HG03175 (cell line): ENCODE results near the gene PDE12.

Experiments used
- ATAC-seq: cut with Tn5 transposase; IDR thresholded peaks from one replicate; pipeline ENCODE4 v1.9.1; 2021; ENCODE audit warnings: mild to moderate bottlenecking, moderate library complexity; ENCODE audit not compliant: unreplicated experiment

PDE12 gene

DNA sequence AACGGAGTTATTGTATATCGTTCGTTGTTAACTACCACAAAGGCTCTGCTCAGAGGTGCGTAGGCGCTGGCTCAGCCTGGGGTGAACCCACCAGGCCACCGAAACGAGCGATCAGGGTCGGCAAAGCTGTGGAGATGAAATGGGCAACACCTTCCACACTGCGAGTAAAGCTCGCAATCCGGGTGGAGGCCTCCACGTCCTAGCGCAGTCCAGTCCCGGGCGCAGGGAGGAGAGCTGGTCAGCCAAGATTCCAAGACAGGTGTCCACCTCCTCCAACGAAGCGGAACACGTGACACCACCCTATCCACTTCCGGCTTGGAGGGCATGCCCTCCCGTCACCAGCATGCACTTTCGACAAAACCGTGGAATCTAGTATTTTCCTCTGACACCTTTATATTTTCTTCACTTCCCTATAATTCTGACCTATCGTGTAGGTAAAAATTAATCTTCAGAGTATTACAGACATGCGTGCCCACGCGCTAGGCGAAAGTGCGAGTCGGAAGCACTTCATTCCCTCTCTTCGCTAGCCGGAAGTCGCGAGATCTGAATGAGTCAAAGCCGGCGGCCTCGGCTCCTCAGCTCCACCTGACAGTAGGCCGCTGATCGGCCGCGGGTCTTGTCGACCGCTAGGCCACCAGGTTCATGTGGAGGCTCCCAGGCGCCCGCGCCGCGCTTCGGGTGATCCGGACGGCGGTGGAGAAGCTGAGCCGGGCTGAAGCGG lies at the start of gene PDE12:
Gene PDE12 (plus strand): TSS at position 537 of the 721 bp plus-strand sequence. CDS start 106 bp downstream, at position 643.
- ATAC-seq, result peak; percentile 87

- no peak for ATAC-seq
Observed at GRCh38 chr3:57512166-57512565, 43.9 kb upstream of the PDE12 start.

DNA sequence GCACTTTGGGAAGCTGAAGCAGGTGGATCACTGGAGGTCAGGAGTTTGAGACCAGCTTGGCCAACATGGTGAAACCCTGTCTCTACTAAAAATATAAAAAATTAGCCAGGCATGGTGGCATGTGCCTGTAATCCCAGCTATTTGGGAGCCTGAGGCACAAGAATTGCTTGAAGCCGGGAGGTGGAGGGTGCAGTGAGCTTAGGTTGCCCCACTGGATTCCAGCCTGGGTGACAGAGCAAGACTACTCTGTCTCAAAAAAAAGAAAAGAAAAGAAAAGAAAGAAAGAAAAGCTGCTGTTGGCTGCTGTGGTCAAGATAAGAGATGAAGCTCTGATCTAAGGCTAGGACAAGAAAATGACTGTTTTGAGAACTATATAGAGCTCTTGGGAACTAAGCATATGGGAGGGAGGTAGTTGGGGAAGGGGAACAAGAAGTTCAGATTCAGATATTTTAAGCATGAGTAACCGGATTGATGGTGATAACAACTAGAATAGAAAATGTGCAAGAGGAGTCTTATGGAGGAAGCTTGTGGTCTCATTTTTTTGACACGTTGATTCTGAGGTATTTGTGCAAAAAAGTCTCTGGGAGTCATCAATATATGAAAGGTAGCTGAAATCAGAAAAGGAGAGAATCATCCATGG lies 37.7 kb upstream of the PDE12 start:
- no peak for ATAC-seq

GRCh38 chr3:57530071-57530608 lies 25.9 kb upstream of the PDE12 start:
- ATAC-seq, result no peak

DNA sequence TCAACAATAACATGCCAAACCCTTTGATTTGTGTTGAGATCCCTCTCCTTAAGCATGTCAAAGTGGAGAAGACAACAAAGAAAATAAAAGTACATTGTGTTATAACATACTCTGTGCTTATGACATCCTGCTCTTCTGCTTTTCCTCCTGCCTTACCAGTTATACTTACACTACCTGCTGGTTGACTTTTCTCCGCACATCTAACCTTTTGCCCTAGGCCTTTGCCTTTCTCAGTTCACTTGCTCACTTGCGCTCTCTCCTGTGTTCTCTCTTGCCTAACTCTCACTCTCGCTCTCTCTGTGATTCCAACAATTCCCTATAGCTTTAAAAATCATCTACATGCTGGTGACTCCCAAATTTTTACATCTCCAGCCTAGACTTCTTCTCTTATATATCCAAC lies 17.6 kb upstream of the PDE12 start:
- ATAC-seq, result no peak

DNA sequence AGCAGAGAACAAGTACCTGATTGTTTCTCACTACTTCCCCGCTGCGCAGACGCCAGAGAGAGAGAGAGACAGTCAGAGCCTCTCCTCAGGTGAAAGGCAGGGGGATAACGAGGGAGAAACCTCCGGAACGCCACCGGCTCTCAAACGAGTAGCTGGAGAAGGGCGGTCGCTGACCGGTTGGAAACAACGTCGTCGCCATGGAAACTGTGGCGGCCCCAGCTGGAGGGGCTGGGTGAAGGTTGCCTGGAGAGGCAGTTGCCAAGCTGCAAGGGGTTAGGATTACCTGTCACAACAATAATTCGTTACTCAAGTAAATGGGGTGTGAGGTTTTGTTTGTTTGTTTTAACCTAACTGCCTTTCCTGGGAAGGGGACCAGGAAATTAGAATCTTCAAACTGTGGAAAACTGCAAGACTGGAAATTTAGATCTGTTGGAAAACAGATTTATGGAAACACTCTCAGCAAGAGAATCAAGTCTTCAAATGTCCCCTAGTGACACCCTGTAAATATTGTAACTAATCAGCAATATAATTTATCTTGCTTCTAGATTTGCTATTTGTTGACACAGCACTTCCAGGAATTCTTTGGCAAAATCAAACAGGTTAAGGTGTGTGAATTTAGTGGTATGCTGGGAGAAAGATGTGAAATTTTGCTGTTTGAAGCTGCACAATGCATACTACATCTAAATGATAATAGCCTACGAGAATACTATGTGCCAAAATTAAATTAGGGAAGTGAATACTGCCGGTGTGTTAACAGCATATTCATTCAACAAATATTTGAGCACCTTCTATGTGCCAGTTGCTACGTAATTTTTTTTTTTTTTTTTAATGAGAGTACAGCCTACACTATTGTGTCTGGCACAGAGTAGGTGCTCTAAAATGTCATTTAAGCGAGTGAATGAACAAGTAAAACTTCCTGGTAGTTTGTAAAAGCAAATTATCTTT lies 11.6 kb upstream of the PDE12 start, which contains the start of gene DNAH12:
Gene DNAH12 (minus strand): TSS at position 164 of the 945 bp plus-strand sequence. CDS start 1,474 bp downstream, outside the sequence.
- ATAC-seq, result no peak

DNA sequence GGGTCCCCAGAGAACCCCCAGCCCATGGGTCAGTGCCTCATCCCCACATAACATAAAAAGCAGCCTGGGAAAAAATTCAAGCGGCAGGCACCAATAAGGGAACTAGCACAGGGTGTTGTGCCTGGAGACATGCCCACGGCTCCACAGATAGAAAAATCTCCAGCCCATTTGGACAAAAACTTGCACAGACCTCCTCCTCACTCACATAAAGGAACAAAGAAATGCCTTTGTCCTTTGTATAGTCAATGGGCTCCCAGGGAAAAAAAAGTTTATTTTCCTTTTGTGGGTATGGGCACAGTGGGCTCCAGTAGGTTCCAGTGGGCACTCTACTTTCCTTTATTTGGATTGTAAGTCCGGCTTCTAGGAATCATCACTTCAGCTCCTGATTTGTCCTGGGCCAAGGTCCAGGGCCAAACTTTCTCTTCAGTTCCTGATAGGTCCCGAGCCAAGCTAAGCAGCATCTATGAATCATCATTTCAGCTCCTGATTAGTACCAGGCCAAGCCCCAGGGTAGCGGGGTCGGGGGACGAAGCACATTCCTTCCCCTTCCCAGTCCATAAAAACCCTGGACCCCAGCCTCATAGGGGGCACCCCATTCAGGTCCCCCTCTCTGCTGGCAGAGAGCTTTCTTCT lies 10.3 kb upstream of the PDE12 start:
- ATAC-seq, result no peak

GRCh38 chr3:57546616-57547015 lies 9.5 kb upstream of the PDE12 start:
- no peak for ATAC-seq

- ATAC-seq, result no peak
Observed at GRCh38 chr3:57555306-57555705, 768 bp upstream of the PDE12 start.

DNA sequence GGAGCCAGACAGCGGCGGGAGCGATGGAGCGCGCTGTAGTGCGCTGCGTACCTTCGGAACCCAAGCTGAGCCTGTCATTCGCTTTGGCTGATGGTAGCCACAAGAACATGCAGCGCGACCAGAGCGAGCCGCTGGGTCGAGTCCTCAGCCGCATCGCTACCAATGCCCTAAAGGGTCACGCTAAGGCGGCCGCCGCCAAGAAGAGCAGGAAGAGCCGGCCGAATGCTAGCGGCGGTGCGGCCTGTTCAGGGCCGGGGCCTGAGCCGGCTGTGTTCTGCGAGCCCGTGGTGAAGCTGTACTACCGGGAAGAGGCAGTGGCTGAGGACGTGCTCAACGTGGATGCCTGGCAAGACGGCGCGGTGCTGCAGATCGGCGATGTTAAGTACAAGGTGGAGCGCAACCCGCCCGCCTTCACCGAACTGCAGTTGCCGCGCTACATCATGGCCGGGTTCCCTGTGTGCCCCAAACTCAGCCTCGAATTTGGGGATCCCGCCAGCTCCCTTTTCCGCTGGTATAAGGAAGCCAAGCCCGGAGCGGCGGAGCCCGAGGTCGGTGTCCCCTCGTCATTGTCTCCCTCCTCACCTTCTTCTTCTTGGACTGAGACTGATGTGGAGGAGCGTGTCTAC lies 498 bp downstream of the PDE12 start:
- peak; percentile 30 for ATAC-seq

- no peak for ATAC-seq
Observed at GRCh38 chr3:57557085-57557537, 1.0 kb downstream of the PDE12 start.

GRCh38 chr3:57559526-57559925 lies 3.5 kb downstream of the PDE12 start:
- ATAC-seq, result no peak

DNA sequence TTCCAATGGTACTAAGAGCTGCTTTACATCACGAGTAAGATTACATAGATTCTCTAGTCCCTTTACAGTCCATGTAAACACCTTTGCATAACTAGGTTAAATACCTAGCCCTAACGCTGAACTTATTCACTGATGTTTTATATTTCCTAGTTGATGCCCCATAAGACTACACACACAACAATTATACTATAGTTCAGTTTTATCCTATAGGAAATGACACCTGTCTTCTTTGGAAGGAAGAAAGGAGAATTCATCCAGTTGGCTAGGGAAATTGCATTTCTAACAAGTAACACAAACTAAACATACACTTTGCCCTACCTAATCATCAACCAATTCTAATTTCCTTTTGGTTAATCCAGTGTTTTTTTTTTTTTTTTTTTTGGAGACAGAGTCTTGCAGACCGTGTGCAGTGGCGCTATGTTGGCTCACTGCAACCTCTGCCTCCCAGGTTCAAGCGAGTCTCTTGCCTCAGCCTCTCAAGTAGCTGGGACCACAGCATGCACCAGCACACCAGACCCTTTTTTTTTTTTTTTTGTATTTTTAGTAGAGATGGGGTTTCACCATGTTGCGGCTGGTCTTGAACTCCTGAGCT lies 13.9 kb downstream of the PDE12 start:
- no peak for ATAC-seq

DNA sequence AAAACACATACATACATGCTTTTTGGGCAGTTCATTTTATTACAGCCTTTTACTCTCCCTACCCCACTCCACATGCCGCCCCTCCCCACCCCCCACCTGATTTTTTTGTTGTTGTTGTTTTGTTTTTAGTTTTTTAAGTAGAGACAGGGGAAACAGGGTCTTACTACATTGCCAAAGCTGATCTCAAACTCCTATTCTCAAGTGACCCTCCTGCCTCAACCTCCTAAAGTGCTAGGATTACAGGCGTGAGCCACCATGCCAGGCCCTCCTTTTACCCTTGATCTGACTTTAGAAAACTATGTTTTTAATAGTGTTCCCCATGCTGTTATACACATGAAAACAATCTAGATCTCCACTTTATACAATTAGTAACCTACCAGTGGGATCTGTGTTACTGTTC lies 14.8 kb downstream of the PDE12 start:
- no peak for ATAC-seq

DNA sequence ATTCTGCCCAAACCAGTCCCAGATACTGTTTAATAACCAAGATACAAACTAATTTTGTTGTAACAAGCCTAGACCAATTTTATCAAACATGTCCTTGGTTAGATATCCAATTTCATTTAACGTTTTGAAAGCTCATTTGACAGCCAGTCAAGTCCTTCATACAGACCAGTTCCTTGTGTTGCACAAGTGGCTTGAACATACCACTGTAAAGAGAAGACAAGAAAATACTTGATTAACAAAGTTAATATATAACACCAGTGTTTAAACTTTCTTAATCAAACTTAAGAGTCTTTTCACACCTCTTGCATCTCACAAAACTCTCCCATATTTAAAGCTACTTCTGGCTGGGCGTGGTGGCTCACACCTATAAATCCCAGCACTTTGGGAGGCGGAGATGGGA lies 16.0 kb downstream of the PDE12 start:
- no peak for ATAC-seq

DNA sequence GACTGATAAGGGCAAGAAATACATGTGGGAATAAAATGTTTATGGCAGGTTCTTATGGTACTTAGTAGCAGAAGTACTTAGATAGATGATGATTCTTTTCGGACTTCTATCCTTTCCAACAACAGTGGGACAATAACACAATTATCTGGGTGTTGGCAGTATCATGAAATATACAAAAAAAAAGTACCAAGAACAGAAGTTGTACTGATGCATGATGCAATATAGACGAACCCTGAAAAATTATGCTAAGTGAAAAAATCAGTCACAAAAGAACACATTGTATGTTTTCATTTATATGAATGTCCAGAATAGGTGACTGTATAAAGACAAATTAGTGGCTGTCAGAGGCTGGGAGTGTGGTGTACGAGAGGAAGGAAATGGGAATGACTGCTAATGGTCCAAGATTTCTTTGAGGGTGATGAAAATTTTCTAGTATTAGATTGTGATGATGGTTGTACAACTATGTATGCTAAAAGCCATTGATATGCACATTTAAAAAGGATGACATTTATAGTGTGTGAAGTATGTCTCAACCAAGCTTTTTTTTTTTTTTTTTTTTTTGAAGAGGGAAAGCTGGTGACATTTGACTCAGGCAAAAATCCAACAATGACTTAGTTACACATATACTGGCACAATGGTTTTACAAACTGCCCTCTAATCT lies 20.0 kb downstream of the PDE12 start:
- ATAC-seq, result no peak

DNA sequence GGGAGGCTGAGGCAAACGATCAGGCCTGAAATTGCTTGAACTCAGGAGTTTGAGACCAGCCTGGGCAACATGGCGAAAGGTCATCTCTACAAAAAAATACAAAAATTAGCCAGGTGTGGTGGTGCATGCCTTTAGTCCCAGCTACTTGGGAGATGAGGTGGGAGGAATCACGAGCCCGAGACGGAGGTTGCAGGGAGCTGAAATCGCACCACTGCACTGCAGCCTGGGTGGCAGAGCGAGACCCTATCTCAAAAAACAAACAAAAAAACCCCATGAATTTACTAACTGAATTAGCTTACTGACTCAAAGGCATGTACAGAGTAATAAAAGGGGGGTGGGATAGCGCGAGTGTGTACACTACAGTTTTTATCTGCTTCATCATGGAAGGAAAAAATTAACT lies 21.7 kb downstream of the PDE12 start:
- no peak for ATAC-seq

DNA sequence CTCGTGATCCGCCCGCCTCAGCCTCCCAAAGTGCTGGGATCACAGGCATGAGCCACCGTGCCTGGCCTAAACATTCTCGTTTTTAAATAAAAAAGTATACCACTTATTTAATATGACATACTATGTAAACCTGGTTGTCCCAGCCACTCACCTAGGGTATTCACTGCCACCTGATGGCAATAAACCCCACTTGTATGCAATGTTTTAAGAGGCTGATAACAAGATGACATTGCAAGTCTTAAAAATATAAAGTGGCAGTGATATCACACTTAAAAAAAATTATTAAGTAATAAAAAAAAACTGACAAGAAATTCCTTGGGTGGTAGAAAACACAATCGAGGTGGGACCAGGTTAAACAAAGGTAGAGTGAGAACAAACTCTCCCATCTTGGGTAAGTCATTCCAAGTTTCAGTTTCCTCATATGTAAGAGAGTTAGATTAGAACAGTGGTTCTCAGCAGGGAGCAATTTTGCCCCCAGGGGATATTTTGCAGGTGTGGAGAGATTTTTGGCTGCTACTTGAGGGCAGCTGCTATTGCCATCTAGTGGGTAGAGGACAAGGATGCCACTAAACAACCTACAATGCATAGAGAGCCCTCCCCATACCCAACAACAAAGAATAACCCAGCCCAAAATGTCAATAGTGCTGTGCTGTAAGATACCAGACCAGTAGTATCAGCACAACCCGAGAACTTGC lies 26.5 kb downstream of the PDE12 start:
- ATAC-seq, result no peak

GRCh38 chr3:57583544-57583943 lies 27.5 kb downstream of the PDE12 start:
- no peak for ATAC-seq
